ENCODE measurements around the gene RND2.

Gene RND2

DNA sequence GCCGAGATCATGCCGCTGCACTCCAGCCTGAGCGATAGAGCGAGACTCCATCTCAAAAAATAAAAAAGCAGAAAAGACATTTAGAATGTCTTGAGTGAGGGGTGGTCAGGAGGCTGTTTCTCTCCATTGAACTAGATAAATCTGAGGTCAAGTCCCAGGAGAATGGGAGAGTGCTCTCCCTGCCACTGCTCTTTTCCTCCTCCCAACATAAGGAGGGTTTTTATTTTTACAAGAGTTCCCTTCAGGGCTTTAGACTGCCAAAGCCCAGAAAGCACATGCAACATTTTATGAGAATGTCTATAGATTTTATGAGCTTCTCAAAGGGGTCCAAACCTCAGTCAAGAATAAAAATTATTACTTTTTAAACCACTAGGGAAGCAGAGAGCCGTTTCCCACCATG lies 1.6 kb downstream of the RND2 start:
- Histone ChIP-seq H3K9ac (no peak overlapping the region), H3K36me3 (ENCODE audit: control insufficient read depth, insufficient read depth, low read length) (no peaks in the 10 kb centered on the region), H3K4me2 (ENCODE audit: low read length) (no peak overlapping the region), H3K27ac (no peak overlapping the region), H3K79me2 (no peaks in the 10 kb centered on the region), H3K4me3 (ENCODE audit: low read depth, low read length) (no peak overlapping the region), H3K4me1 (no peaks in the 10 kb centered on the region), H3K27me3 (ENCODE audit: control insufficient read depth, insufficient read depth, low read length) (no peaks in the 10 kb centered on the region), H2AFZ (no peak overlapping the region), H3K9me3 (ENCODE audit: control insufficient read depth, low read length) (no peaks in the 10 kb centered on the region)
- TF ChIP-seq, protein P1, sequence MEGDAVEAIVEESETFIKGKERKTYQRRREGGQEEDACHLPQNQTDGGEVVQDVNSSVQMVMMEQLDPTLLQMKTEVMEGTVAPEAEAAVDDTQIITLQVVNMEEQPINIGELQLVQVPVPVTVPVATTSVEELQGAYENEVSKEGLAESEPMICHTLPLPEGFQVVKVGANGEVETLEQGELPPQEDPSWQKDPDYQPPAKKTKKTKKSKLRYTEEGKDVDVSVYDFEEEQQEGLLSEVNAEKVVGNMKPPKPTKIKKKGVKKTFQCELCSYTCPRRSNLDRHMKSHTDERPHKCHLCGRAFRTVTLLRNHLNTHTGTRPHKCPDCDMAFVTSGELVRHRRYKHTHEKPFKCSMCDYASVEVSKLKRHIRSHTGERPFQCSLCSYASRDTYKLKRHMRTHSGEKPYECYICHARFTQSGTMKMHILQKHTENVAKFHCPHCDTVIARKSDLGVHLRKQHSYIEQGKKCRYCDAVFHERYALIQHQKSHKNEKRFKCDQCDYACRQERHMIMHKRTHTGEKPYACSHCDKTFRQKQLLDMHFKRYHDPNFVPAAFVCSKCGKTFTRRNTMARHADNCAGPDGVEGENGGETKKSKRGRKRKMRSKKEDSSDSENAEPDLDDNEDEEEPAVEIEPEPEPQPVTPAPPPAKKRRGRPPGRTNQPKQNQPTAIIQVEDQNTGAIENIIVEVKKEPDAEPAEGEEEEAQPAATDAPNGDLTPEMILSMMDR (IDR thresholded peaks at IDR 0.05) = no peak

DNA sequence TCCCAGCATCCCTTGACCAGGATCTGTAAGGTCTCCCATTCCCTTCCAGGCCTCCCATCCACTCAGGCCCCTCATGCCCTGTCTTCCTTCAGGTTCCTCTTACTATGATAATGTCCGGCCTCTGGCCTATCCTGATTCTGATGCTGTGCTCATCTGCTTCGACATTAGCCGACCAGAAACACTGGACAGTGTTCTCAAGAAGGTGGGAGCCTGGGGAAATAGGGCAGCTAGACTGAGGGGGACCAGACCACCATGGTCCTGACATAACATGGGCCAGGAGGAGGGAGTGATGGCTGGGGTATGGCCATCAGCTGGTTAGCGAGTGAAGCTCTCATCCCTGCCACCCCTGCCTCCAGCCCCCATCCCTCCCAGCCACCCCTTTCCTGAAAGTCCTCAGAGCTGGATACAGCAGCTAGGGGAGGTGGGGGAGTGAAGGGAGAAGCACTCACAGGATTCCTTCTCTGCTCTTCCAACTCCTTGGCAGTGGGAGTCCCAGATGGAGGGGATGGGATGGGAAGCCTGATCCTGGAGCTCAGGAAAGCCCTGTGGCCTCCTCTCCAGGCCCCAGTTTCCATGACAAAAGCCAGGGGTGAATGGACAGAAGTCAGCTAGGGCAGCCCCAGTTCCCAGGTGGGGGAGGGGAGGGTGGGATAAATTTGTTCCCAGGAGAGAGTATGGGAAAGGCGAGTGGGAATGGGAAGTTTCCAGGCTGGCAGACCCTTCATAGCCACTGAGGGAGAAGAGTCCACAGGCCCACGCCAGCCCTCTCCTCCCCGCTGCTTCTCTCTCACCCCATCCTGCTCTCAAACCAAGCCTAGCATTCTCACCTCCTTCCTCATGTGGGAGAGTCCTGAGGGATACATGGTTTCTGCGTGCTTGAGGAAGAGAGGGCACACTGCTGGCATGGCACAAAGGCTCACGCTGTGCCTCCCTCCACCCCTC lies 2.3 kb downstream of the RND2 start:
- Histone ChIP-seq H3K9ac (no peak overlapping the region), H2AFZ (no peak overlapping the region), H3K36me3 (ENCODE audit: control insufficient read depth, insufficient read depth, low read length) (no peaks in the 10 kb centered on the region), H3K4me2 (ENCODE audit: low read length) (no peak overlapping the region), H3K9me3 (ENCODE audit: control insufficient read depth, low read length) (no peaks in the 10 kb centered on the region), H3K27ac (no peak overlapping the region), H3K79me2 (no peaks in the 10 kb centered on the region), H3K4me3 (ENCODE audit: low read depth, low read length) (no peak overlapping the region), H3K4me1 (no peaks in the 10 kb centered on the region), H3K27me3 (ENCODE audit: control insufficient read depth, insufficient read depth, low read length) (no peaks in the 10 kb centered on the region)
- TF ChIP-seq, protein P1 (IDR thresholded peaks at IDR 0.05) = no peak

DNA sequence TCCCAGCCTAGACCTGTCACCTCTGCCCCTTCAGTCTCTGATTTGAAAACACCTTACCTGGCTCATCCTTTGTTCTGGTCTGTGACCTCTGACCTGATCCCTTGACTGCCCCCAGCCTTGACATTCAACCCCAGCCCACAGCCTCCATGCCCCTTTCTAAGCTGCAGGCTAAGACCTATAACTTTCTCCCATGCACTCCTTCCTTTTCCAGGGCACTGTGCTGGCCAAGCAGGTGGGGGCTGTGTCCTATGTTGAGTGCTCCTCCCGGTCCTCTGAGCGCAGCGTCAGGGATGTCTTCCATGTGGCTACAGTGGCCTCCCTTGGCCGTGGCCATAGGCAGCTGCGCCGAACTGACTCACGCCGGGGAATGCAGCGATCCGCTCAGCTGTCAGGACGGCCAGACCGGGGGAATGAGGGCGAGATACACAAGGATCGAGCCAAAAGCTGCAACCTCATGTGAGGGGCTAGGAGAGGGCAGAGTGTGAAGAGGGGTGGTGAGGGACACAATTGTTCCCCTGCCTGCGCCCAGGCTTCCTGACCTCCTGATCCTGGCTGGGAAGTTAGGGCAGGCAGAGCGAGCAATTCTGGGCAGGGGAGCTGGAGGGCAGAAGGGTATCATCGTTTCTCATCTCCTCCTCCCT lies 3.3 kb downstream of the RND2 start:
- H3K4me1 ChIP-seq = no peaks in the 10 kb centered on the region
- TF ChIP-seq, protein P1 (IDR thresholded peaks at IDR 0.05) = no peak
- no peak overlapping the region for H3K4me2 ChIP-seq (ENCODE audit: low read length)
- no peaks in the 10 kb centered on the region for H3K79me2 ChIP-seq
- H3K9me3 ChIP-seq (ENCODE audit: control insufficient read depth, low read length) = no peaks in the 10 kb centered on the region
- no peak overlapping the region for H2AFZ ChIP-seq
- no peak overlapping the region for H3K27ac ChIP-seq
- H3K36me3 ChIP-seq (ENCODE audit: control insufficient read depth, insufficient read depth, low read length) = no peaks in the 10 kb centered on the region
- H3K9ac ChIP-seq = no peak overlapping the region
- H3K4me3 ChIP-seq (ENCODE audit: low read depth, low read length) = no peak overlapping the region
- H3K27me3 ChIP-seq (ENCODE audit: control insufficient read depth, insufficient read depth, low read length) = no peaks in the 10 kb centered on the region

DNA sequence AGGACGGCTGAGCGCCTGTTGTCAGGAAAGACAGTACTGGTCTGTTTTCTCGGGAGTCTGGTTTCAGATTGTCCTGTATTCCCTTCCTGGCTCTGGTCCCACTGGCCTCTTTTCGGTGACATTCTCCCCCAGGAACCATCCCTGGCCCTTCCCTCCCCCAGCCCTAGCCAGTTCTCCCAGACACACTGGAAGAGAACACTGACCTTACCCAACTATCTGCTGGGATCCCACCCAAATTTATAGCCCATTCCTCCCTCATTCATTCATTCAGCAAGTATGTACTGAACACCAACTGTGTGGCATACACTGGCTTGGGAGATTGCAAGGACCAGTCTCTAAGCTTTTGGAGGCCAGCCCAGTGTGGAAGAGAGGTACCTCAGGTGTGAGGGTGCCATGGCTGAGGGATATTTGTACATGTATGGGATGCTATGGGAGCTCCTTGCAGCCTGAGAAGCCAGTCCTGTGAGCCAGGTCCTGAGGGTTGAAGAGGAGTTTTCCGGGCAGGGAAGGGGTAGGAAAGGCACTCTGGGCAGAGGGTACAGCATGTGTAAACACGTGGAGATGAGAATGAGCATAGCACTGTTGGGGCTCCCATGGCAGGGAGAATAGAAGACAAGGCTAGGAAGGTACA lies 5.2 kb downstream of the RND2 start:
- Histone ChIP-seq H2AFZ (peak overlapping the region; percentile 33), H3K36me3 (ENCODE audit: control insufficient read depth, insufficient read depth, low read length) (no peaks in the 10 kb centered on the region), H3K4me2 (ENCODE audit: low read length) (no peak overlapping the region), H3K27me3 (ENCODE audit: control insufficient read depth, insufficient read depth, low read length) (no peaks in the 10 kb centered on the region), H3K79me2 (no peaks in the 10 kb centered on the region), H3K9ac (no peak overlapping the region), H3K4me3 (ENCODE audit: low read depth, low read length) (no peak overlapping the region), H3K27ac (no peak overlapping the region), H3K9me3 (ENCODE audit: control insufficient read depth, low read length) (no peaks in the 10 kb centered on the region), H3K4me1 (peaks cover 4% of the 10 kb centered on the region)
- TF ChIP-seq, protein P1 (IDR thresholded peaks at IDR 0.05) = no peak

Data from parathyroid adenoma (tissue), 2 donors.